HG03064 (cell line): ENCODE results near the gene KLRF1.

Experiments
- ATAC-seq: cut with Tn5 transposase; IDR thresholded peaks from one replicate; pipeline ENCODE4 v1.9.1; 2021; ENCODE audit warnings: low read depth; ENCODE audit not compliant: unreplicated experiment

Gene KLRF1

GRCh38 chr12:9806714-9807113, 20.6 kb upstream of the KLRF1 start:
- no peak for ATAC-seq

GRCh38 chr12:9808504-9808903, 18.8 kb upstream of the KLRF1 start:
- no peak for ATAC-seq

- ATAC-seq: no peak
Observed at GRCh38 chr12:9809338-9809737, 17.9 kb upstream of the KLRF1 start.

- ATAC-seq: no peak
Observed at GRCh38 chr12:9809866-9810265, 17.4 kb upstream of the KLRF1 start.

- ATAC-seq: no peak
Observed at GRCh38 chr12:9810671-9811070, 16.6 kb upstream of the KLRF1 start.

- no peak for ATAC-seq
Observed at GRCh38 chr12:9811621-9812020, 15.7 kb upstream of the KLRF1 start.

GRCh38 chr12:9813821-9814798, 13.2 kb upstream of the KLRF1 start:
- peak; percentile 97 for ATAC-seq

- ATAC-seq: no peak
Observed at GRCh38 chr12:9820281-9820930, 6.9 kb upstream of the KLRF1 start.

- no peak for ATAC-seq
Observed at GRCh38 chr12:9829483-9829882, 2.2 kb downstream of the KLRF1 start.

GRCh38 chr12:9829982-9830381, 2.7 kb downstream of the KLRF1 start:
- ATAC-seq: no peak

GRCh38 chr12:9831720-9832119, 4.4 kb downstream of the KLRF1 start:
- ATAC-seq: no peak

GRCh38 chr12:9843407-9843806, 16.1 kb downstream of the KLRF1 start:
- ATAC-seq: no peak

GRCh38 chr12:9848899-9849298, 21.6 kb downstream of the KLRF1 start:
- no peak for ATAC-seq

- ATAC-seq: no peak
Observed at GRCh38 chr12:9851050-9851449, 23.8 kb downstream of the KLRF1 start.

GRCh38 chr12:9851927-9852326, 24.6 kb downstream of the KLRF1 start:
- ATAC-seq: no peak

GRCh38 chr12:9856151-9856550, 28.9 kb downstream of the KLRF1 start:
- ATAC-seq: no peak

GRCh38 chr12:9856894-9857293, 29.6 kb downstream of the KLRF1 start:
- no peak for ATAC-seq

GRCh38 chr12:9858135-9858534, 30.9 kb downstream of the KLRF1 start:
- no peak for ATAC-seq

GRCh38 chr12:9864913-9865675, 37.8 kb downstream of the KLRF1 start:
- ATAC-seq: no peak

GRCh38 chr12:9866860-9867269, 39.6 kb downstream of the KLRF1 start:
- no peak for ATAC-seq

GRCh38 chr12:9867531-9867930, 40.2 kb downstream of the KLRF1 start:
- no peak for ATAC-seq
